Bronchial epithelial cell (primary cell): Measurements from ENCODE around the gene GPRASP2. TPM values are rescaled to one million over a fixed set of nuclear protein-coding genes. Genes with fewer than 3 reads are reported as not detected.

Experiments used
- DNase-seq: peaks from one replicate; pipeline ENCODE4 v3.0.0-alpha.2; 2010; ENCODE audit warnings: low read depth
- FAIRE-seq: peaks from 2 replicates; lab custom pipeline; 2011; peaks lifted over from hg19 to GRCh38; lab: Jason Lieb, UNC
- H3K27me3 ChIP-seq: 2 replicates; pipeline ENCODE4 v1.5.1; 2011; ENCODE audit warnings: low read length; ENCODE audit not compliant: control insufficient read depth, insufficient read depth
- H3K36me3 ChIP-seq: 2 replicates; pipeline ENCODE4 v1.5.1; 2011; ENCODE audit warnings: low read length; ENCODE audit not compliant: control insufficient read depth, insufficient read depth
- H3K4me3 ChIP-seq: 2 replicates; pipeline ENCODE4 v1.5.1; 2011; ENCODE audit warnings: mild to moderate bottlenecking, low read depth, low read length, control low read depth
- total RNA-seq: library from RNA; depleted of rRNA; stranded (reverse); fragments of >200 nt; gene quantifications from 2 replicates; pipeline ENCODE4 v1.2.1, GENCODE V29; 2014
- TF ChIP-seq, protein P1 (sequence below): IDR thresholded peaks from 2 replicates; pipeline ENCODE4 v1.5.1; 2011; ENCODE audit warnings: mild to moderate bottlenecking, moderate library complexity, low read length, control low read depth, inconsistent platforms; ENCODE audit not compliant: insufficient read depth, severe bottlenecking

GPRASP2 gene
- total RNA-seq, 1 donor from 2014 or later: 4.2 TPM

DNA sequence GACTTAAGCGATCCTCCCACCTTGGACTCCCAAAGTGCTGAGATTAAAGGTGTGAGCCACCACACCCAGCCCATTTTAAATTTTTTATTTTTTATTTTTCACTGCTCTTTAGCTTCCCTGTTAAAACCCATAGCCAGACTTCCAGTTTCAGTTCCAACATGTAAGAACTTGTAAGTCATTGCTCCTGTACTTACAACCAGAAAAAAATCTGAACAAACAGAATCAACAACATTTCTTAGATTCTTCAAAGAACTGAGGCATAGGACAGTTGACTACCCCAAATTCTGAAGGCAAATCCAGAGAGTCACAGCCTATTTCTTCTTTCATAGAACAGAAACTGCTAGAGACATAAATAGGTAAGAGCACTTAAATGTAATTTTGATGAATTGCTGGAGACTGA lies 16.4 kb downstream of the GPRASP2 start:
- TF ChIP-seq, protein P1, sequence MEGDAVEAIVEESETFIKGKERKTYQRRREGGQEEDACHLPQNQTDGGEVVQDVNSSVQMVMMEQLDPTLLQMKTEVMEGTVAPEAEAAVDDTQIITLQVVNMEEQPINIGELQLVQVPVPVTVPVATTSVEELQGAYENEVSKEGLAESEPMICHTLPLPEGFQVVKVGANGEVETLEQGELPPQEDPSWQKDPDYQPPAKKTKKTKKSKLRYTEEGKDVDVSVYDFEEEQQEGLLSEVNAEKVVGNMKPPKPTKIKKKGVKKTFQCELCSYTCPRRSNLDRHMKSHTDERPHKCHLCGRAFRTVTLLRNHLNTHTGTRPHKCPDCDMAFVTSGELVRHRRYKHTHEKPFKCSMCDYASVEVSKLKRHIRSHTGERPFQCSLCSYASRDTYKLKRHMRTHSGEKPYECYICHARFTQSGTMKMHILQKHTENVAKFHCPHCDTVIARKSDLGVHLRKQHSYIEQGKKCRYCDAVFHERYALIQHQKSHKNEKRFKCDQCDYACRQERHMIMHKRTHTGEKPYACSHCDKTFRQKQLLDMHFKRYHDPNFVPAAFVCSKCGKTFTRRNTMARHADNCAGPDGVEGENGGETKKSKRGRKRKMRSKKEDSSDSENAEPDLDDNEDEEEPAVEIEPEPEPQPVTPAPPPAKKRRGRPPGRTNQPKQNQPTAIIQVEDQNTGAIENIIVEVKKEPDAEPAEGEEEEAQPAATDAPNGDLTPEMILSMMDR: no peak
- no peaks in the 10 kb centered on the region for H3K36me3 ChIP-seq
- FAIRE-seq (no peak), DNase-seq (peak; percentile 59)
- H3K4me3 ChIP-seq: no peak overlapping the region
- no peaks in the 10 kb centered on the region for H3K27me3 ChIP-seq

DNA sequence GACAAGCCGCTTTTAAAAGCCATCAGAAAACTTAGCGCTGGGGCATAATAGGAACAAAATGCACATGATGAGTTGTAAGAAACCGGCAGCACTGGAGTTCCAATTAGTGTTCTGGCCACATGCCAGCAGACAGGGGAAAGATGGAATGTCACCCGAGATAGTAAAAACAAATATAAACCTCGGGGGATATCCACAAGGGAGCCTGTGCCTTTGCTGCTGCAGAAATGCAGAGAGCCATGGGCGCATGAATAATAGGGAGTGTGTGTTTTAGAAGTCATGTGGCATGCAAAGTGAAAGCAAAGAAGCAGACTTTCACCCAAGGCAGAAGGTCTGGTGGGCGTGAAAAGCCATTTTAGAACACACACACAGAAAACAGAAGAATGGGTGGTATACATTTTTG lies 27.4 kb downstream of the GPRASP2 start:
- no peaks in the 10 kb centered on the region for H3K36me3 ChIP-seq
- FAIRE-seq: no peak
- no peak for DNase-seq

DNA sequence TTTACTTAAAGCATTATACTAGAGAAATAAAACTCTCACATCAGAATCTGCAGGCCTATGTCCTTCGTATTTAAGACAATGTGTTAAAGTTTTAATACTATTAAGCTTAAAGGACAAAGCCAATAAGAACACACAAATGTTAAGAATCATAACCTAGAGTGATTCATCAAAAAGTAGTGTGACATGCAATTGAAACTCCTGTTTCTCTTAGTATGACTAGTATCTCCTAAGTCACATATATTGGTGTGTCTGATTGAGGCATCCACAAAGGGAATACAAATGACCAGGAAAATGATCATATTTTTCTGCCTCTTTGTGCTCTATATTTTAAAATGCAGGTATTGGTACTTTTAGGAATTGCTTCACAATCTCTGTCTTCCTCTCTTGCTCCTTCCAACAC lies 32.1 kb downstream of the GPRASP2 start:
- DNase-seq: no peak
- no peak overlapping the region for H3K4me3 ChIP-seq
- no peak for FAIRE-seq
- TF ChIP-seq, protein P1: no peak
- H3K27me3 ChIP-seq: no peaks in the 10 kb centered on the region
- H3K36me3 ChIP-seq: no peaks in the 10 kb centered on the region

More for the DNA sequence above, 27.4 kb downstream of the GPRASP2 start:
- TF ChIP-seq, protein P1: no peak
- no peak overlapping the region for H3K4me3 ChIP-seq
- H3K27me3 ChIP-seq: no peaks in the 10 kb centered on the region

DNA sequence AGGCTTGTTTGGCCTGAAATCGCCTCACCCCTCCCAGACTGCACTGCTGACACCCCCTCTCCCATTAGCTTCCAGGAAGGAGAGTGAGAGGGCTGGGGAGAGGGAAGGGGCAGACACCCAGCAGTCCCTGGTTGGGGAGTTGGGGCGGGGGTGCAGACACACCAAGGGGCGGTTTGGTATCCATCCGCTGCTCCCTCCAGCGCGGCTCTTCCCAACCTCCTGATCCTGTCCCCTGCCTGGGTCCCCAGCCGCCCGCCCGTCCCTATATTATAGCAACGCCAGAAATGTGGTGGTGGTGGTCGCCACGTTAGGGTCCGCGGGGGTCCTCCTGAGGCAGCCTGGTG lies 33.2 kb downstream of the GPRASP2 start:
- Histone ChIP-seq H3K4me3 (peak overlapping the region; percentile 48), H3K27me3 (no peaks in the 10 kb centered on the region), H3K36me3 (no peaks in the 10 kb centered on the region)
- TF ChIP-seq, protein P1: no peak
- FAIRE-seq (no peak), DNase-seq (no peak)

DNA sequence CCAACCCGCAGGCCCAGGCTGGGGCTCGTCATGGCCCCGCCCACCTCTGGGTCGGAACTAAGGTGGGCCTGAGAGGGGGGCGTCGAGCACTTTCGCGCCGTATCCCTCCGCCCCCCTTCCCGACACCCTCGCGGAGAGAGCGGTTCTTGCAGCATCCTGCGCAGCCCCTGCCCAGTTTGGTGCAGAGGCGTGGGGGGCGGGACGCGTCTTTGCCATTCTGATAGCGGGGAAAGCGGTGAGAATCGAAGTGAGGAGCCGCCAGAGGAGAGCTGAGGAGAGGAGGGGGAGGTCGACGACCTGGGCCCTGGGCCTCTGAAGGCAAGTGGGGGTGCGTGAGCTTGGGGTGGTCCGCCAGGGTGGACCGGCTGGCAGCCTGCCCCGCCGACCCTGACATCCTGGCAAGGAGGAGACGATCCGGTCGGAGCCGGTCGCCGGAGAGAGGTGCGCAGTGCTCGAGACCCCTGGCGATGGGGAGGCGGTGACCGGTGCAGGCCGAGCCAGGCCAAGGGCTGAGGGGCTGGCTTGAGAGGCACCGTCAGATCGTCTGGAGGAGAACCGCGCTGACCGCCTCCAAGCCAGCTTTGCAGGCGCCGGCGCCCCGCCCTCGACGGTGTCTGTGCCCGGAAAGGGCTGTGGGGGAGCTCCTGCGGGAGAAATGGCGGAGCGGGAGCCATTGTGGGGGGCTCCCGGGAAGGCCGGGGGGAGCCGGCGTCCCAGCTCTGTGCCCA lies 33.8 kb downstream of the GPRASP2 start:
- DNase-seq (no peak), FAIRE-seq (no peak)
- no peaks in the 10 kb centered on the region for H3K27me3 ChIP-seq
- H3K36me3 ChIP-seq: no peaks in the 10 kb centered on the region
- TF ChIP-seq, protein P1: no peak
- H3K4me3 ChIP-seq: peak overlapping the region; percentile 48

DNA sequence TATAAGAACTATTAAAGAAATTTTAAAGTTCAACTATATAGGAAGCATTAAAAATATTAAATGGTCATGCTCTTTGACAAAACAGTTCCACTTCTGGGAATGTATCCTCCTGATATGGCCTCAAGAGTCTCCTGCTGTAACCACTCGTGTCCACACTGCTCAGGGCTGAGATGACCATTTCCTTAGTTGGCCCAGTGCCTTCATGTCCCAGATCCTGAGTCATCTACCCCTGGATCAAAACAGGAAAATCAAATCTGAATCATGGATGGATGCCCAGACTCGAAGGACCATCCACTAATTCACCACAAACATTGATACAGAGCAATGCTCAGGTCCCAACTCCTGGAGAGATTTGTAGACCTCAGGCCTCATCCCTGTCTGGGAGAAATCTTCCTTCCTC lies 53.0 kb downstream of the GPRASP2 start:
- TF ChIP-seq, protein P1: no peak
- FAIRE-seq: no peak
- no peak overlapping the region for H3K4me3 ChIP-seq
- H3K27me3 ChIP-seq: no peaks in the 10 kb centered on the region
- DNase-seq: peak; percentile 62
- no peaks in the 10 kb centered on the region for H3K36me3 ChIP-seq
